GM12874 (cell line): Measurements from ENCODE around the gene IL25.
A peak's percentile ranks its signal among the peaks of the same experiment; 100 is the strongest.

Experiments
- CTCF ChIP-seq: IDR thresholded peaks from 2 replicates; pipeline ENCODE4 v1.5.1; 2011; ENCODE audit warnings: low read depth, mild to moderate bottlenecking, control low read depth, low read length, moderate library complexity; ENCODE audit not compliant: insufficient read depth

IL25 gene

DNA sequence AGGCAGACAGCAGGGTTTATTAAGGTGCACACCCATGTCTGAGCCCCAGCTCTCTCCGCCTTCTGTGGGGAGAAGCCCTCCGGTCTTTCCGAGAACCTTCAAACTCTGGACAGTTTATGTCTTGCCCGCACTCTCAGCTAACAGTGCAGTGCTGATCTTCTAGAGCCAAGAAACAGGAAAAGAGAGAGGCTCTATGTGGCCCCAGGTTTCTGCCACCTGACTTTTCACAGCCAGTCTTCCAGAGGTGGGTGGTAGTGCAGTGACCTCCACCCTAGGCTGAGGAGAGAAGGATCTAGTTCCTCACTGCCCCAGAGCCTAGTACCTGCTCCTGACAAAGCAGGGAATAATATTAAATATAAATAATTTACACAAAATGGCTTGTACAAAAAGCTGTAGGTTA lies 15.9 kb upstream of the IL25 start:
- no peak for TF ChIP-seq CTCF

- no peak for TF ChIP-seq CTCF
These were observed 15.3 kb upstream of the IL25 start for GRCh38 chr14:23357261-23357660.

DNA sequence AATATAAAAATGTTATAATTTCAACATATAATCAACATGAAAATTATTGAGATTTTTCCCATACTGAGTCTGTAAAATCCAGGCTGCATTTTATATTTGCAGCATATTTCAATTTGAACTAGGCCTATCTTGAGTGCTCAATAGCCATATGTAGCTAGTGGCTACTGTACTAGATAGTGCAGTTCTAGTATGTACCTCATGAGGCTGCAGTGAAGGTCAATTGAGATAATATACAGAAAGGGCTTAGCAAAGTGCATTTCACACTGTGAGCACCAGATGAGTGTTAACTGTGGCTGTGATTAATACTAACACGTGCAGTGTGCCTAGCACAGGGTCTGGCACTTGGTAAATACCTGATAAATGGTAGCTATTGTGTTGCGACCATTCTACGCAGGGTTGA lies 14.6 kb upstream of the IL25 start:
- no peak for TF ChIP-seq CTCF

DNA sequence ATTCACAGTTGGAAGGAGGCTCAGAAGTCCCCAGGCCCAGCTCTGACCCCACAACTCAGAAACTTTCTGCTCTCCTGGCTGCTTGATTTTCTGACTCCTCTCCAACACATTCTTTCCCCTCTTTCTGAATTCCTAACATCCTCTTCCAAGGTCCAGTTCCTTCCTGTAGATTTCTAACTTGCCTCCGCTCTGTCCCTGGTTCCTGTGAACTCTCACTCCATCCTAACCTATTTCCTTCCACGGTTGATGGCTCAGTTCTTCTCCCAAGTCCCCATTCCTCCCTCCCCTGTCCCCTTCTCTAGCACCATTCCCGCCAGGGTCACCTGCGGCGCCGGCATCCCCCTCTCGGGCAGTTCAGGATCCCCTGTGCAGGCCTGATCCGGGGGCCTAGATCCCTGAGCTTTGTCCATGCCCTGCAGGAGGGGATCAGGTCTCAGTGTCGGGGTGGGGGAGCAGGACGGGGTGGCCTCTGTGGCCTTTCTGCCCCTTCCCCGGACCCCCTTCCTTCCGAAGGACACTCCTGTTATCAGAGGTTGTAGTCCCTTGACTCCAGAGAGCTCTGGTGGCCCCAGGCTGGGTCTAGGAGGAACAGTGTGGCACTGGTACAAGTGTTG lies 13.9 kb upstream of the IL25 start:
- TF ChIP-seq CTCF: no peak

- no peak for TF ChIP-seq CTCF
These were observed 13.4 kb upstream of the IL25 start for GRCh38 chr14:23359167-23359626.

DNA sequence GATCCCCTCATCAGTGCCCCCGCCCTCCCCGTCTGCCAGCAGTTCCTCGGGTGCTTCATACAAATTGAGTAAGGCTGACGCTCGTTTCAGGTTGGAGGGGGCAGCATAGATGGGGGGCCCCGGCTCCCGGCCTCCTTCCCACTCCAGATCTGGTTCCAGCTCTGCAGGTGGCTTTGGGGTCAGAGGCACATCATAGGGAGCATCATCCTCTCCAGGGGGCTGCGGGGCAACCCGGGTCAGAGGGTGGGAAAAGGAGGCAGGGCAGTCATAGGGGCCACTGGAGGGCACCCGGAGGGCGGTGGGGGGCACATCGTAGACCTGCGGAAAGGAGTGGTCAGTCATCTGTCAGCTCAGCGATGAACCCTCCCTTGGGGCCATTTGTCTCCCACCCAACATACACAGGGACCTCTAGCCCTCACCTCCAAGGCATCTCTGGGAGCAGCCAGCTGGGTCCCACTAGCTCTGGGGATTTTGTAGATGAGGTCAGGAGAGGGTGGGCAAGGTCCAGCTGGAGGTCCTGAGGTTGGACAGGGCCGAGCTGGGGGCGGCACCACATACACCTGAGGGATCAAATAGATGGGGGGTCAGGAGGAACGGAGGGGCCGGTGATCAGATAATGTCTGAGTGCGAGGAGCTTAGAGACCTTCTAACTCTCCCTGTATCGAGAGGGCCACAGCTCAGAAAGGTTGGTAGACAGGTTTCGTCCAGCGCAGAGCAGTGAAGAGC lies 12.7 kb upstream of the IL25 start:
- TF ChIP-seq CTCF: no peak

DNA sequence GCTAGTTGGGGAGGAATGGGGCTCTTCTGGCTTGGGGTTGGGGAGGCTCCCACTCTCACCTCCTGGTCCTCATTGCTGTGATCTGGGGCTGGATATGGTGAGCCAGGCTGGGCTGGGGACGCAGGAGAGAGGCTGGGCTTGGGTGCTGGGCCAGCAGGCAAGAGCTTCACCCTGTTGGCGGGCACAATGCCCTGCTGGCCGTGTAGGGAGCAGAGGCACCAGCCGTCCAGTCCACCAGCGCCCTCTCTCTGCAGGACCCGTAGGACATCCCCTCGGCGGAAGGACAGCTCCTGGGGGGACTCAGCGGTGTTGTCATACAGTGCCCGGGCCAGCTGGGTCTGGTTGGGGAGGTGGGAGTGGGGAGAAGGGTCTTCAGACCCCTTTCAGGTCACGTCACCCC lies 12.1 kb upstream of the IL25 start:
- 0 out of 2 replicates have a peak, but pooled peaks have one; percentile 10 for TF ChIP-seq CTCF
